Measurements from ENCODE around the gene RARA. TPM values are rescaled to one million over a fixed set of nuclear protein-coding genes. Genes with fewer than 3 reads are reported as not detected.

The RARA gene
- total RNA-seq, 6 donors from 2014 or later: 45.7 to 95.6 (median 85.9) TPM

DNA sequence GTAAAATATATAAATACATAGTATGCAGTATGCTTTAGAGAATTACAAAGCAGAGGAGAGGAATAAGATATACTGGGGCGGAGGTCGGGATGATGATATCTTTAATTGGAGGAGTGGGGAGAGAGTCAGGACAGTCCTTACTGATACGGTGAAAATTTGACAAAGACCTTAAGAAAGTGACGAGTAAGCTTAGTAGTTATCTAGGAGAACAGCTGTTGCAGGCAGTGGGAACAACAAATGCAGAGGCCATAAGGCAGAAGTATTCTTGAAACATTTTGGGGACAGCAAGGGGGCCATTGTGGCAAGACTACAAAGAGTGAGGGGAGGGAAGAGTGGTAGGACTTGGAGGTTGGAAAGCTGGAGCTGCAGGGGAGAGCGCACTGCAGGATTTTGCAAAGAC is 43.6 kb upstream of the RARA start:
- Histone ChIP-seq H3K4me1 (no peaks in the 10 kb centered on the region), H3K27me3 (no peaks in the 10 kb centered on the region), H3K9me3 (no peaks in the 10 kb centered on the region), H3K27ac (no peak overlapping the region), H3K36me3 (peaks cover 22 to 89% (median 56%) of the 10 kb centered on the region in 4 donors), H3K4me3 (no peak overlapping the region)
- no peak for ATAC-seq (ENCODE audit: low FRiP score in 2 of 2)
- TF ChIP-seq POLR2A (IDR thresholded peaks at IDR 0.05): no peak
- TF ChIP-seq POLR2AphosphoS5 (IDR thresholded peaks at IDR 0.05): no peak
- TF ChIP-seq, protein P1, sequence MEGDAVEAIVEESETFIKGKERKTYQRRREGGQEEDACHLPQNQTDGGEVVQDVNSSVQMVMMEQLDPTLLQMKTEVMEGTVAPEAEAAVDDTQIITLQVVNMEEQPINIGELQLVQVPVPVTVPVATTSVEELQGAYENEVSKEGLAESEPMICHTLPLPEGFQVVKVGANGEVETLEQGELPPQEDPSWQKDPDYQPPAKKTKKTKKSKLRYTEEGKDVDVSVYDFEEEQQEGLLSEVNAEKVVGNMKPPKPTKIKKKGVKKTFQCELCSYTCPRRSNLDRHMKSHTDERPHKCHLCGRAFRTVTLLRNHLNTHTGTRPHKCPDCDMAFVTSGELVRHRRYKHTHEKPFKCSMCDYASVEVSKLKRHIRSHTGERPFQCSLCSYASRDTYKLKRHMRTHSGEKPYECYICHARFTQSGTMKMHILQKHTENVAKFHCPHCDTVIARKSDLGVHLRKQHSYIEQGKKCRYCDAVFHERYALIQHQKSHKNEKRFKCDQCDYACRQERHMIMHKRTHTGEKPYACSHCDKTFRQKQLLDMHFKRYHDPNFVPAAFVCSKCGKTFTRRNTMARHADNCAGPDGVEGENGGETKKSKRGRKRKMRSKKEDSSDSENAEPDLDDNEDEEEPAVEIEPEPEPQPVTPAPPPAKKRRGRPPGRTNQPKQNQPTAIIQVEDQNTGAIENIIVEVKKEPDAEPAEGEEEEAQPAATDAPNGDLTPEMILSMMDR (IDR thresholded peaks at IDR 0.05): no peak
- no peak for TF ChIP-seq EP300 (IDR thresholded peaks at IDR 0.05)
- WGBS, 2 donors: 95% methylated on average over 5 of the region's 5 CpGs
- no peak for DNase-seq

DNA sequence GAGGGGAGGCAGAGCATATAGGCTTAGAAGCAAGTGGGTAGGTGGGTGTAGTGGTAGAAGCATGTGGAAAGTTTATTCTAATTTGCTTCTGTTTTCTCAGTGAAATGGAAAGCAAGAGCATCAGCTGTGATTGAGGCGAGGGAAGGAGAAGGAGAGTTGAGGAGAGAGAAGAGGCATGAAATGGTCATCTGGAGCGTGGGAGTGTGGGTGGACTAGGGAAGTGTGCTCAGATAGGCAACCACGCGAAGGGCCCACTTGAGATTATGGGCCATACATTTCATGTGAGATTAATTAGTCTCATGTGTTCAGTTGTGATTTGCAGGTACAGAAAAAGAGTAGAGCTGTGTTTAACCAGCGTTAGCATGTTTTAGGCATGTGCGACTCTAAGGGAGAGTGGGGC is 42.1 kb upstream of the RARA start:
- no peak for TF ChIP-seq POLR2A (IDR thresholded peaks at IDR 0.05)
- no peak for TF ChIP-seq POLR2AphosphoS5 (IDR thresholded peaks at IDR 0.05)
- Histone ChIP-seq H3K27ac (no peak overlapping the region), H3K4me1 (no peaks in the 10 kb centered on the region), H3K36me3 (peaks cover 20 to 87% (median 48%) of the 10 kb centered on the region in 4 donors), H3K27me3 (no peaks in the 10 kb centered on the region), H3K4me3 (no peak overlapping the region), H3K9me3 (no peaks in the 10 kb centered on the region)
- ATAC-seq (ENCODE audit: low FRiP score in 2 of 2): no peak
- 91 to 94% methylated on average over 6 of the region's 6 CpGs for WGBS, 2 donors
- no peak for DNase-seq

DNA sequence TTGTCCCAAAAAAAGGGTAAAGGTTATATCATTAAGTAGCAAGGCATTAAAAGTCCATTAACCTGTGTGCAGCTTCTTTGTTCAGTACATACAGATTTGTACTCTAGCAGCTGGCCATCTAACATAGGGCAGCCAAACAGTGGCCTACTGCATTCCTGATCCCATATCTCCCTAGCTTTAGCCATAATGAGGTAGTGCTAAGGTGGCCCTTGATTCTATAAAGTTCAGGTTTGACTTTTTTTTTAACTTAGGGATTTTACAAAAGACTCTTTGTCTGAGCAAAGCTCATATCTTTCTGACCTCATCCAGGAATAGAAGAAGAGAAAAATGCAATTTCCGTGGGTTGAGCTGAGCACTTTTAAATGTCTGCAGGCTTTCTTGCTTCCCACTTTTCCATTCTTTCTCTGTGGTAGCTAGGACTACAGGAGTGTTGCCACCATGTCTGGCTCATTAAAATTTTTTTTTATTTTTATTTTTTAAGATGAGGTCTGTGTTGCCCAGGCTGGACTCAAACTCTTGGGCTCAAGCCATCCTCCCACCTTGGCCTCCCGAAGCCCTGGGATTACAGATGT is 40.8 kb upstream of the RARA start:
- WGBS, 2 donors: 90 to 92% methylated on average over 2 of the region's 2 CpGs
- H3K27me3 ChIP-seq: no peaks in the 10 kb centered on the region
- no peak overlapping the region for H3K4me3 ChIP-seq
- TF ChIP-seq EP300 (IDR thresholded peaks at IDR 0.05) (no peak), POLR2AphosphoS5 (IDR thresholded peaks at IDR 0.05) (no peak), POLR2A (IDR thresholded peaks at IDR 0.05) (no peak)
- TF ChIP-seq, protein P1 (IDR thresholded peaks at IDR 0.05): no peak
- no peak overlapping the region for H3K27ac ChIP-seq
- no peaks in the 10 kb centered on the region for H3K4me1 ChIP-seq
- H3K9me3 ChIP-seq: no peaks in the 10 kb centered on the region
- DNase-seq (no peak), ATAC-seq (ENCODE audit: low FRiP score in 2 of 2) (no peak)
- peaks cover 18 to 86% (median 46%) of the 10 kb centered on the region in 4 donors for H3K36me3 ChIP-seq

DNA sequence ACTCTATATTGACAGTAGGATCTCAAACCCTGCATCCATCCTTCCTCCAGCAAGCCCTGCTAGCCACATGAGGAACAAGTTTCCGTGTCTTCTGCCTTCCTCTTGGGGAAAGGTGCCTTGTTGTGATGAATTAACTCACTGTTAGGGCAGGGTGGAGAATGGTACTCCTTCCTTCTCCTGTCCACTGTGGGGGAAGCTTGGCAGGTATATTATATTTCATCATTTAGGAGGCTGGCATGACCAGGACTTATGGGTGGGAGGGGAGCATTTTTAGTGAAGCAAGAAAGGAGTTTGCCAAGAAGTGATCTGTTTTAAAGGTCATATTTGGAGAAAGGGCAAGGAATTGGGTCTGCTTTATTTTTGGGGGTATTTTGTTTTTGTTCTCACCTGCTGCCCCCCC is 30.6 kb upstream of the RARA start:
- H3K4me1 ChIP-seq: peaks cover 0 to 3% (median under 1%) of the 10 kb centered on the region in 4 donors
- H3K36me3 ChIP-seq: peaks cover 39 to 93% (median 71%) of the 10 kb centered on the region in 4 donors
- no peak for ATAC-seq (ENCODE audit: low FRiP score in 2 of 2)
- H3K27ac ChIP-seq: no peak overlapping the region
- TF ChIP-seq POLR2A (IDR thresholded peaks at IDR 0.05) (no peak), POLR2AphosphoS5 (IDR thresholded peaks at IDR 0.05) (no peak), EP300 (IDR thresholded peaks at IDR 0.05) (no peak)
- TF ChIP-seq, protein P1 (IDR thresholded peaks at IDR 0.05): no peak
- WGBS, 2 donors: 90 to 100% methylated on average over 1 of the region's 1 CpG
- no peaks in the 10 kb centered on the region for H3K27me3 ChIP-seq
- DNase-seq: no peak
- no peaks in the 10 kb centered on the region for H3K9me3 ChIP-seq
- no peak overlapping the region for H3K4me3 ChIP-seq

DNA sequence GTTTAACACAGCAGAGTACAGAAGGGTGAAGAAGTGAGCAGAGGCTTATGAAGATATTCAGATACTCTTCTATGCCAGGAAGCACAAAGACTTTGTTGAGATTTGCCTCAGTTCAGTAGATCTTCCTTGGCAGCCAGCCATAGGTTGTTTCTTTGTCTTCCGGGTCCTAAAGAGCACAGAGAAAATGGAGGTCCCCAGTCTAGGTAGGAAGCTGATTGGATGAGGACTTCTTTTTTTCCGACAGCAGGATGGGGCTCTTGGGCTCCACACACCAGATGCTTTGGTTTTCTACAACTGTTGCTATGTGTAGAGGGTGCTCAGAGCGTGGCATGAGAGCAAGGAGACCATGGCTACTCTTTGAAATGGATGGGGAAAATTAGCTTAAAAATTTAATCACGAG is 29.6 kb upstream of the RARA start:
- H3K4me1 ChIP-seq: peaks cover under 1 to 11% (median 8%) of the 10 kb centered on the region in 4 donors
- DNase-seq: no peak
- H3K27ac ChIP-seq: no peak overlapping the region
- H3K36me3 ChIP-seq: peaks cover 34 to 83% (median 62%) of the 10 kb centered on the region in 4 donors
- no peak for ATAC-seq (ENCODE audit: low FRiP score in 2 of 2)
- no peak for TF ChIP-seq POLR2A (IDR thresholded peaks at IDR 0.05)
- TF ChIP-seq EP300 (IDR thresholded peaks at IDR 0.05): no peak
- TF ChIP-seq POLR2AphosphoS5 (IDR thresholded peaks at IDR 0.05): no peak
- TF ChIP-seq, protein P1 (IDR thresholded peaks at IDR 0.05): no peak
- H3K4me3 ChIP-seq: no peak overlapping the region
- H3K9me3 ChIP-seq: no peaks in the 10 kb centered on the region
- H3K27me3 ChIP-seq: no peaks in the 10 kb centered on the region
- WGBS, 2 donors: 82 to 88% methylated on average over 4 of the region's 4 CpGs

All from upper lobe of left lung (tissue), 6 donors.